ENCODE results near the gene CWC27.

Gene CWC27

GRCh38 chr5:64768358-64769312, at the start of gene CWC27, which contains the start of gene SREK1IP1:
Gene CWC27 (plus strand): TSS chr5:64768930. CDS start chr5:64769147, 217 bp downstream.
Gene SREK1IP1 (minus strand): TSS chr5:64768691. CDS start chr5:64768517, 174 bp downstream.
- DNase-seq, result peak; percentile 78

- no peak for DNase-seq
Observed at GRCh38 chr5:64722588-64722987, 46.1 kb upstream of the CWC27 start.

GRCh38 chr5:64727150-64727549, 41.6 kb upstream of the CWC27 start:
- no peak for DNase-seq

GRCh38 chr5:64742411-64742810, 26.3 kb upstream of the CWC27 start:
- no peak for DNase-seq

- no peak for DNase-seq
Observed at GRCh38 chr5:64742821-64743220, 25.9 kb upstream of the CWC27 start.

GRCh38 chr5:64744914-64745313, 23.8 kb upstream of the CWC27 start:
- DNase-seq, result no peak

- DNase-seq, result no peak
Observed at GRCh38 chr5:64746446-64746845, 22.3 kb upstream of the CWC27 start.

- no peak for DNase-seq
Observed at GRCh38 chr5:64749385-64749784, 19.3 kb upstream of the CWC27 start.

- no peak for DNase-seq
Observed at GRCh38 chr5:64754066-64754465, 14.7 kb upstream of the CWC27 start.

GRCh38 chr5:64758901-64759300, 9.8 kb upstream of the CWC27 start:
- no peak for DNase-seq

- no peak for DNase-seq
Observed at GRCh38 chr5:64759960-64760660, 8.6 kb upstream of the CWC27 start.

GRCh38 chr5:64763948-64764503, 4.7 kb upstream of the CWC27 start:
- DNase-seq, result peak; percentile 69

GRCh38 chr5:64765804-64766504, 2.8 kb upstream of the CWC27 start:
- DNase-seq, result peak; percentile 12

GRCh38 chr5:64766941-64767340, 1.8 kb upstream of the CWC27 start:
- DNase-seq, result no peak

- DNase-seq, result no peak
Observed at GRCh38 chr5:64767959-64768357, 772 bp upstream of the CWC27 start.

GRCh38 chr5:64769855-64770254, 1.1 kb downstream of the CWC27 start:
- no peak for DNase-seq

- DNase-seq, result no peak
Observed at GRCh38 chr5:64771736-64772135, 3.0 kb downstream of the CWC27 start.

GRCh38 chr5:64773533-64773932, 4.8 kb downstream of the CWC27 start:
- DNase-seq, result no peak

- DNase-seq, result no peak
Observed at GRCh38 chr5:64775291-64775690, 6.6 kb downstream of the CWC27 start.

GRCh38 chr5:64784451-64785025, 15.8 kb downstream of the CWC27 start:
- peak; percentile 12 for DNase-seq

- DNase-seq, result no peak
Observed at GRCh38 chr5:64786372-64786771, 17.6 kb downstream of the CWC27 start.

- DNase-seq, result no peak
Observed at GRCh38 chr5:64788156-64788555, 19.4 kb downstream of the CWC27 start.

GRCh38 chr5:64789457-64789856, 20.7 kb downstream of the CWC27 start:
- DNase-seq, result no peak

All from NCI-H2227 treated with DMSO at 0.1 percent for 48 hours (cell line).